Esophagus muscularis mucosa (tissue), 3 donors: ENCODE measurements around the gene GAS2L2.

Experiments
- POLR2AphosphoS5 ChIP-seq, 2 donors: sonication (generic); formaldehyde crosslinking; IDR thresholded peaks; one replicate each; pipeline ENCODE4 v1.6.1; 2017; ENCODE audit warnings: antibody characterized with exemption in 2 of 2
- TF ChIP-seq, protein P1 (sequence below), 3 experiments: fragments of 200-600 bp in 2 of 3; fragments of 450-650 bp in 1 of 3; sonication (generic) in 2 of 3; IDR thresholded peaks; one replicate each; pipeline ENCODE4 v1.5.1; 2017 to 2019; ENCODE audit warnings: antibody characterized with exemption in 3 of 3, mild to moderate bottlenecking in 2 of 3, moderate library complexity in 1 of 3

DNA sequence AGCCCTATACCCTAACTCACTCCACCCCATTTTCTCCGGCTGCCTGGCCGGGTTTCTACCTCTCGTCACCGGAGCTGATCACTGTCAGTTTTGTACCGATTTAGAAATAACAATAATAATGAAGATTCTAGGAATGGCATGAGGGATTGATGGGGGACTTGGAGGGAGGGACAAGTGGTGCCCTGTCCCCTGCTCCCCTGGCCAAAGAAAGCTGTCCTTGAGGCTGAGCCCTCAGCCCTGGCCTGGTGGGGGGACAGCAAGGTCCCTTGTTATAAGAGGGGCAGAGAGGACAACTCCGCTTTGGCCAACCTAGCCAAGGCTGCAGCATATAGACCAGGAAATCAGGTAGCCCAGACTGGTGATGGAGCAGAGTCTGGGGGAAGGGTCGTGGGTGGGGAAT is 10.5 kb downstream of the GAS2L2 start:
- TF ChIP-seq, protein P1, sequence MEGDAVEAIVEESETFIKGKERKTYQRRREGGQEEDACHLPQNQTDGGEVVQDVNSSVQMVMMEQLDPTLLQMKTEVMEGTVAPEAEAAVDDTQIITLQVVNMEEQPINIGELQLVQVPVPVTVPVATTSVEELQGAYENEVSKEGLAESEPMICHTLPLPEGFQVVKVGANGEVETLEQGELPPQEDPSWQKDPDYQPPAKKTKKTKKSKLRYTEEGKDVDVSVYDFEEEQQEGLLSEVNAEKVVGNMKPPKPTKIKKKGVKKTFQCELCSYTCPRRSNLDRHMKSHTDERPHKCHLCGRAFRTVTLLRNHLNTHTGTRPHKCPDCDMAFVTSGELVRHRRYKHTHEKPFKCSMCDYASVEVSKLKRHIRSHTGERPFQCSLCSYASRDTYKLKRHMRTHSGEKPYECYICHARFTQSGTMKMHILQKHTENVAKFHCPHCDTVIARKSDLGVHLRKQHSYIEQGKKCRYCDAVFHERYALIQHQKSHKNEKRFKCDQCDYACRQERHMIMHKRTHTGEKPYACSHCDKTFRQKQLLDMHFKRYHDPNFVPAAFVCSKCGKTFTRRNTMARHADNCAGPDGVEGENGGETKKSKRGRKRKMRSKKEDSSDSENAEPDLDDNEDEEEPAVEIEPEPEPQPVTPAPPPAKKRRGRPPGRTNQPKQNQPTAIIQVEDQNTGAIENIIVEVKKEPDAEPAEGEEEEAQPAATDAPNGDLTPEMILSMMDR (IDR thresholded peaks at IDR 0.05) = no peak
- no peak for TF ChIP-seq POLR2AphosphoS5 (IDR thresholded peaks at IDR 0.05)
